Stimulated activated CD8-positive, alpha-beta memory T cell treated with anti-CD3 and anti-CD28 coated beads, Interleukin-7, amount 100 ng/mL, for 48 hours (primary cell): Measurements from ENCODE around the gene RGMB.

ENCODE experiments used
- DNase-seq, 2 donors: peaks; one replicate each; pipeline ENCODE4 v3.0.0-alpha.2; 2020; ENCODE audit warnings: low read depth in 1 of 2; ENCODE audit errors: extremely low read depth in 1 of 2

RGMB gene

GRCh38 chr5:98784411-98784810 is 10.9 kb downstream of the RGMB start:
- DNase-seq, result no peak

GRCh38 chr5:98785244-98785643 is 11.8 kb downstream of the RGMB start:
- DNase-seq, result no peak

GRCh38 chr5:98786191-98786853 is 12.9 kb downstream of the RGMB start:
- DNase-seq, result no peak

DNA sequence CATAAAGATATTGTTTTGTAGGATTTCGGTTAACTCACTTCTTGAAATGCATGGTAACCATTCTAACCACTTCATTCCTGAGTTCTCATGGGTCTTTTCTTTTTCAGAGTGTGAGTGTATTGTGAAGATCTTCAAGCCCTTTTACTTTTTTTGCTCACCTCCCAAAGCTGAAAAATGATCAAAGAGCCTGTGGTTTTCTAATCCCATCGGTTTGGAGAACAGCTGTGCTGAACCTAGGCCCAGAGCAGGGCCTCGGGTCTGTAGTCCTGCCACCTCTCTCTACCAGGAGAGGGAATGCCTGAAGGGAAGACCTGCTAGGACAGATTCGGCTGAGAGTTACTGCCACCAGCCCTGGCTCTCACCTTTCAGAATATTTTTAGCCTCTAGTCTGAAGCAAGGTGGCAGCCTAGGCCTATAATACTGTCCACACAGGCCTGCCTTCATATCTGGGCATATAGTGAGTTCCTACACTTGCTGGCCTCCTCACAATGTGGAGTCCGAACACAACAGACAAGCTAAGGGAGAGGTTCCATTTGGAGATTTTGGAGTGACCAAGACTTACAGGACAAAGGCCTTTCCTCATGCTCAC is 13.8 kb downstream of the RGMB start:
- DNase-seq, result no peak

- DNase-seq, result no peak
Observed at GRCh38 chr5:98789029-98789428, 15.6 kb downstream of the RGMB start.

DNA sequence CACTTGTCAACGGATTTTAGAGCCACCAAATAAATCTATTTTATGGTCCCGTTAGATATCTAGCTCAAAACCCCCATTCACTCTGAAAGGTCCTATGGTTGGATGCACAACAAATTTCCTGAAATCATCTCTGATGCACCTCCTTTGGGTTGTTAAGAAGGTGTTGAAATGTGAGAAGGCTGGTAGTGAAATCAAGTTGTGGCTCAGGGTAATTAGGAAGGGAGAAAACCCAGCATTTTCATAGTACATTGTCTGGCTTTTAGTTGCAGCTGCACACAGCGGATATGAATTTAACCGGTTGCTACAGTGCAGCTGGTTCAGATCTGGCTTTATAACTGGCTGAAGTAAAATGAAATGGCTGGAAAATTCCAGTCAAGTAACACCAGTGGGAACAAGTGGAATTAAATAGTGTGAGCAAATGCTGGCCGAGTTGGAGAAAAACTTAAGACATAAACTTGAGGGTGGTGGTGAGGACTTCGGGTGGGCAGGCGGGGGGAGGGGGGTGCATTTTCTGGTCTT is 17.6 kb downstream of the RGMB start:
- DNase-seq, result no peak

- DNase-seq, result no peak
Observed at GRCh38 chr5:98791898-98792580, 18.6 kb downstream of the RGMB start.

- no peak for DNase-seq
Observed at GRCh38 chr5:98793223-98793622, 19.8 kb downstream of the RGMB start.

GRCh38 chr5:98794001-98794400 is 20.5 kb downstream of the RGMB start:
- DNase-seq, result no peak

DNA sequence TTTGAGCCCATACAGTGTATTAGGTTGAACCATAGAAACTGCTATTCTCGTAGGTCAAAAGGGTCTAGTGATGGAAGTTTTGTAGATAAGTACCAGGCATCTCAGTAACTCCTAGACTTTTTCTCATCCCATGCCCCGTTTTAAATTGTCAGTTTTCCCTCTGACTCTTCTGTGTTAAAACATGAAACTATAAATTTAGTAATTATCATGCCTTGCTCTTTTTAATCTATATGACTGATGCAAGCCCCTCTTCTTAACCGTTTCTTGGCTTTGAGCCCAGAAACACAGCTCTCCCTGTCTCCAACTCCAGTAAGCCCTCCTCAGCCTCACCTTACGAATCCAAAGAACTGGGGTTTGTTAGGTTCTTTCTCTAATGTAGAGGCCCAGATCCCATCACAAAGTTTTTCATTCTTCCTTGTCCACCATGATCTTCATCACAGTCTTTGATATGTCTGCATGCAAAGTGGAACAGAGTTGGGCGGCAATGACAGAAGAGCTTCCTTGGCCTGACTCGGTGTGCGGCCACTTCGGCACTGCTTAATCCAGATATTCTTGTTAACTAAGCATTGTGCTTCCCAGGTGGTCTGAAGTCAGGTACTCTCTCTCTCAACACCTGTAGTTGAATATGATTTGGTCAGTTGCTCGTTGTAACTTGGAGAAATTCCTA is 21.1 kb downstream of the RGMB start:
- DNase-seq, result no peak

- no peak for DNase-seq
Observed at GRCh38 chr5:98795243-98795642, 21.8 kb downstream of the RGMB start.

GRCh38 chr5:98796197-98796972 is 22.9 kb downstream of the RGMB start:
- peak in 1 of 2 donors; percentile 11 for DNase-seq

DNA sequence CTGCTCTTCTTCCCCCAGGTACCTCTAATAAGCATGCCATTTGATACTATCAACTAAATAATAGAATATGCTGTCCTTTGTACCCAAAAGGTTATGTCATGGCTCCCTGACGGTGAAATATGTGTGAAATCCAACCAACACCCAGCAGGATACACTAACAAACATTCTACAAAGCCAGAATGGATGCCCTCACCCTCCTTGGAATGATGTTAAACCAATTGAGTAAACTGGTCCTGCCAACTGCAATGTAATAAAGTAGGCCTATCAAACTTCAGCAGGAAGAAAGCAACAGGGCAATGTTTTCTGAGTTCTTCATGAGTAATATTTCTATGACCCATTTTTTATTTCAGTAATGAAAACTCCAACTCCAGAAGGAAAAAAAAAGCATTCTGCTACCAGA is 24.9 kb downstream of the RGMB start:
- DNase-seq, result no peak

GRCh38 chr5:98798847-98799246 is 25.4 kb downstream of the RGMB start:
- DNase-seq, result no peak

DNA sequence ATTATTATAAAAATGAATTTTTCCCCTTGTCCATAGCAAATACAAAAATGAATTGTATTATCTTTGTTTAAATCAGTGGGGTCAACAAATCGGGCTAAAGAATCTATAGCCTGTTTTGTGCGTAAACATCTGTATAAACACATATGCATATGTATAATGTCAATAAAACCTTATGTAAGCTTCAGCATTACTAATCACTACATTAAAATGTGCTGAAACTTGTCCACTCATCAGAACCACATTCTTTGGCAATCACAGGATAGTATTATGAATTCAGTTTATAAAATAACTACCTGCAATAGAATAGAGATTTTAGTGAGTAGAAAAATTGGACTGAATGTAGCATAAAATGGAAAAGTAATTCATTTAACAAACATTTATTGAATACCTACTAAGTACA is 30.6 kb downstream of the RGMB start:
- no peak for DNase-seq

DNA sequence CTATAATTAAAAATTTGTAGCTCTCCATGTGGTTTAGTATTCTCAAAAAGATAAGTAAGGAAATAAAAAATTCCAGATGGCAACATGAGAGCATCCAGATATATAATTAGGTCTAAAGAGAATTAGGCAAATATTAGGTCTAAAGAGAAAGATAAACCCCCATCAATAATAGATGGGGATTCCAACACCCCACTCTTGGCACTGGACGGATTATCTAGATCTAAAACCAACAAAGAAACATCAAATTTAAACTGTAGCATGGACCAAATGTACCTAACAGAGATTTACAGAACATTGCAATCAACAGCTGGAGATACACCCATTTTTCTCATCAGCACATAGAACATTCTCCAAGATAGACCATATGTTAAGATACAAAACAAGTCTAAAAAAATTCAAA is 31.6 kb downstream of the RGMB start:
- DNase-seq, result no peak

GRCh38 chr5:98807806-98808205 is 34.3 kb downstream of the RGMB start:
- no peak for DNase-seq

DNA sequence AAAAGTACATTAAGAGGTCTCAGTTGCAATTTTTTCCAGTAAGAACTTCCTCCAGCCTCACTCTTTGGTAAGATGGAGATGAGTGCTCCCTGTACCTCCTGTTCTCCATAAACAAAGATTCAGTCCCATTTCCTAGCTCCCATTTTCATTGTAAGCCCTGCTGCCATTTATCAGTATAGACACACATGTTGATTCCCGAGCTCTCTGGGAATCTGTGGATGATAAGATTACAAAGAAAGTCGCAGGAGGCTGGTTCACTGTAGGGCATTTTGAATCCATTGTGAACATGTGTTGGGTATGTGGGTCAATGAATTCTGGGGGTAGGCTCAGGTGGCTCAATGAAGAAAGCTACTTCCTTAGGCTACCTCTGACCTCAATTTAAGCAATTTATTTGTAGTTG is 36.7 kb downstream of the RGMB start:
- no peak for DNase-seq

- no peak for DNase-seq
Observed at GRCh38 chr5:98813755-98814154, 40.3 kb downstream of the RGMB start.

- DNase-seq, result no peak
Observed at GRCh38 chr5:98816582-98817222, 43.2 kb downstream of the RGMB start.
